ENCODE data around the gene CD96.

Gene CD96

GRCh38 chr3:111578867-111579266 lies 36.9 kb downstream of the CD96 start:
- no peak for DNase-seq (ENCODE audit: low read depth, low spot score)
- H3K9me3 ChIP-seq (ENCODE audit: control insufficient read depth, insufficient read depth, low read length) = no peaks in the 10 kb centered on the region
- no peak overlapping the region for H3K27ac ChIP-seq (ENCODE audit: low read length)
- H3K36me3 ChIP-seq (ENCODE audit: control insufficient read depth, insufficient read depth, low read length) = no peaks in the 10 kb centered on the region
- no peaks in the 10 kb centered on the region for H3K4me1 ChIP-seq (ENCODE audit: control insufficient read depth, insufficient read depth, low read length)
- no CpG with 5 or more reads among the region's 4 CpGs for WGBS (ENCODE audit: insufficient coverage, insufficient read length)
- H3K4me3 ChIP-seq (ENCODE audit: low read length) = no peak overlapping the region
- H3K27me3 ChIP-seq (ENCODE audit: control insufficient read depth, insufficient read depth, low read length) = no peaks in the 10 kb centered on the region

GRCh38 chr3:111579495-111579894 lies 37.5 kb downstream of the CD96 start:
- Histone ChIP-seq H3K4me3 (ENCODE audit: low read length) (no peak overlapping the region), H3K36me3 (ENCODE audit: control insufficient read depth, insufficient read depth, low read length) (no peaks in the 10 kb centered on the region), H3K4me1 (ENCODE audit: control insufficient read depth, insufficient read depth, low read length) (no peaks in the 10 kb centered on the region), H3K27me3 (ENCODE audit: control insufficient read depth, insufficient read depth, low read length) (no peaks in the 10 kb centered on the region), H3K9me3 (ENCODE audit: control insufficient read depth, insufficient read depth, low read length) (no peaks in the 10 kb centered on the region), H3K27ac (ENCODE audit: low read length) (no peak overlapping the region)
- DNase-seq (ENCODE audit: low read depth, low spot score) = no peak
- WGBS (ENCODE audit: insufficient coverage, insufficient read length) = no CpG with 5 or more reads among the region's 5 CpGs

DNA sequence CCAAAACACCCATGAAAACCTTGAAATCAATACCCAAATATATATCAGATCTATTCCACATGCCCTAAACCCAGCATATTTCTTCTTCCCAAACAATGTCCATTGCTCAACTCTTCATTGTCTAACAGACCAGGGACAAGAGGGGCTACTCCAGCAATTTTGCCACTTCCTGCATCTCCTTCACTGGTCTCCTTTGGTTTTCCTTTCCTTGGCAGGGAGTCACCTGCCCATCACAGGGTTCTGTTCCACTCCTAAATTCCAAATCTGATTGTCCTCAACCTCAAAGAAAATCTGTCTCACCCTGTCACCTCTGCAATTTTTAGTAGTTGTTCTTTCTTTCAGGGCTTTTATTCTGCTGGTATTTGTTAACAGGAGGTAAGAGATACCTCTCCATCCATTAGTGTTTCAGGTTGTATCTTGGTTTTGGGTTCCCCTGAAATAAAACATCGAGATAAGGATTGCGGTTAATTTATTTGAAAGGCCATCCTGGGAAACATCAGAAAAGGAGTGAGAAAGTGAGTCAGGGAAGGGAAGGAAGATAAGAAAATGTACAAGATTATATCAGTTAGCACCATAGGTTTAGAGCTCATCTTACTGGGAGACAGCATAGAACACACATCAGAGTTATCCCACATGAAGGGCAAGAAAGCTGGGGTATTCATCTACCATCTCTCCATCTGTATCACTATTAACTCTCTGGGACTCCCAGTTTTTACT lies 39.6 kb downstream of the CD96 start:
- no peak overlapping the region for H3K4me3 ChIP-seq (ENCODE audit: low read length)

DNA sequence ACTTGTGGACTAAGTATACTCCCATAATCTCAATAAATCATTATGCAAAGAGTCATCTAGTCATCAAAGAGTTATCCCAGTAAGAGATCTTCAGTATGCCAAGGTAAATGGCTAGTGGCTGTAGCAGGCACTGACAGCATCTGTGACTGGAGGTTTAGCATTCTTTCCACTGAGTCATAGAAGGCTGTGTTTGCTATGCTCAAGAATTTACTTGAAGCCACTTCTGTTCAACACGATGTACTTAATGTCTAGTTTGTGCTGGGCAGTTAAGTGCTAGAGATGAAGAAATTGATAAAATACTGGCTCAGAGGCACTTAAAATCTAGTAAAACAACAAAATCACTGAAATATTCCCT lies 40.1 kb downstream of the CD96 start:
- Histone ChIP-seq H3K27ac (ENCODE audit: low read length) (no peak overlapping the region), H3K4me3 (ENCODE audit: low read length) (no peak overlapping the region), H3K9me3 (ENCODE audit: control insufficient read depth, insufficient read depth, low read length) (no peaks in the 10 kb centered on the region), H3K4me1 (ENCODE audit: control insufficient read depth, insufficient read depth, low read length) (no peaks in the 10 kb centered on the region), H3K36me3 (ENCODE audit: control insufficient read depth, insufficient read depth, low read length) (no peaks in the 10 kb centered on the region), H3K27me3 (ENCODE audit: control insufficient read depth, insufficient read depth, low read length) (no peaks in the 10 kb centered on the region)
- WGBS (ENCODE audit: insufficient coverage, insufficient read length) = no CpG with 5 or more reads among the region's 1 CpG
- DNase-seq (ENCODE audit: low read depth, low spot score) = no peak

More for the DNA sequence above, 39.6 kb downstream of the CD96 start:
- no peak for DNase-seq (ENCODE audit: low read depth, low spot score)
- no peaks in the 10 kb centered on the region for H3K27me3 ChIP-seq (ENCODE audit: control insufficient read depth, insufficient read depth, low read length)
- H3K36me3 ChIP-seq (ENCODE audit: control insufficient read depth, insufficient read depth, low read length) = no peaks in the 10 kb centered on the region
- WGBS (ENCODE audit: insufficient coverage, insufficient read length) = no CpG with 5 or more reads among the region's 2 CpGs
- no peaks in the 10 kb centered on the region for H3K4me1 ChIP-seq (ENCODE audit: control insufficient read depth, insufficient read depth, low read length)
- H3K27ac ChIP-seq (ENCODE audit: low read length) = no peak overlapping the region
- no peaks in the 10 kb centered on the region for H3K9me3 ChIP-seq (ENCODE audit: control insufficient read depth, insufficient read depth, low read length)

GRCh38 chr3:111584744-111585143 lies 42.7 kb downstream of the CD96 start:
- no peaks in the 10 kb centered on the region for H3K4me1 ChIP-seq (ENCODE audit: control insufficient read depth, insufficient read depth, low read length)
- no peaks in the 10 kb centered on the region for H3K36me3 ChIP-seq (ENCODE audit: control insufficient read depth, insufficient read depth, low read length)
- H3K27ac ChIP-seq (ENCODE audit: low read length) = no peak overlapping the region
- DNase-seq (ENCODE audit: low read depth, low spot score) = no peak
- no peak overlapping the region for H3K4me3 ChIP-seq (ENCODE audit: low read length)
- whole genome bisulfite sequencing (ENCODE audit: insufficient coverage, insufficient read length) = no CpG with 5 or more reads among the region's 1 CpG
- no peaks in the 10 kb centered on the region for H3K9me3 ChIP-seq (ENCODE audit: control insufficient read depth, insufficient read depth, low read length)
- no peaks in the 10 kb centered on the region for H3K27me3 ChIP-seq (ENCODE audit: control insufficient read depth, insufficient read depth, low read length)

DNA sequence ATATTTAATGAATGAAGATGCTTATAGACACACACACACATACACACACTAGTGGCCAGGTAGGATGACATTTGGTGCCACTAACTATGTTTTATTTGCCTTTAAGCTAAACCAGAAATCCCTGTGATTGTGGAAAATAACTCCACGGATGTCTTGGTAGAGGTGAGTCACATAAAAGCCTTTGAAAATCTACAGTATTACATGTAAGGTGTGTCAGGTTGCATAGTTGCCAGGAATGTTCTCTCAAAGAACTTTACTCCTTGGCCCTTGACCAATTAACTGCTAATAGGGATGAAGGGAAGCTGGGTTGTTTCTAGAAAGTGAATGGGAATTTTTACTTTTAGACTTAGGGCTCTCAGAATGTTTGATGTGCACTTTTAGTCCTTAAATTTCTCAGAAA lies 43.2 kb downstream of the CD96 start:
- no peak overlapping the region for H3K27ac ChIP-seq (ENCODE audit: low read length)
- DNase-seq (ENCODE audit: low read depth, low spot score) = no peak
- H3K4me1 ChIP-seq (ENCODE audit: control insufficient read depth, insufficient read depth, low read length) = no peaks in the 10 kb centered on the region
- no peaks in the 10 kb centered on the region for H3K27me3 ChIP-seq (ENCODE audit: control insufficient read depth, insufficient read depth, low read length)
- no peaks in the 10 kb centered on the region for H3K36me3 ChIP-seq (ENCODE audit: control insufficient read depth, insufficient read depth, low read length)
- H3K4me3 ChIP-seq (ENCODE audit: low read length) = no peak overlapping the region
- WGBS (ENCODE audit: insufficient coverage, insufficient read length) = no CpG with 5 or more reads among the region's 1 CpG
- no peaks in the 10 kb centered on the region for H3K9me3 ChIP-seq (ENCODE audit: control insufficient read depth, insufficient read depth, low read length)

- Histone ChIP-seq H3K36me3 (ENCODE audit: control insufficient read depth, insufficient read depth, low read length) (no peaks in the 10 kb centered on the region), H3K4me3 (ENCODE audit: low read length) (no peak overlapping the region), H3K27me3 (ENCODE audit: control insufficient read depth, insufficient read depth, low read length) (no peaks in the 10 kb centered on the region), H3K27ac (ENCODE audit: low read length) (no peak overlapping the region), H3K4me1 (ENCODE audit: control insufficient read depth, insufficient read depth, low read length) (no peaks in the 10 kb centered on the region), H3K9me3 (ENCODE audit: control insufficient read depth, insufficient read depth, low read length) (no peaks in the 10 kb centered on the region)
- DNase-seq (ENCODE audit: low read depth, low spot score) = no peak
Observed at GRCh38 chr3:111588527-111588926, 46.5 kb downstream of the CD96 start.

- Histone ChIP-seq H3K4me1 (ENCODE audit: control insufficient read depth, insufficient read depth, low read length) (no peaks in the 10 kb centered on the region), H3K9me3 (ENCODE audit: control insufficient read depth, insufficient read depth, low read length) (no peaks in the 10 kb centered on the region), H3K36me3 (ENCODE audit: control insufficient read depth, insufficient read depth, low read length) (no peaks in the 10 kb centered on the region), H3K4me3 (ENCODE audit: low read length) (no peak overlapping the region), H3K27me3 (ENCODE audit: control insufficient read depth, insufficient read depth, low read length) (no peaks in the 10 kb centered on the region), H3K27ac (ENCODE audit: low read length) (no peak overlapping the region)
- no peak for DNase-seq (ENCODE audit: low read depth, low spot score)
- WGBS (ENCODE audit: insufficient coverage, insufficient read length) = no CpG with 5 or more reads among the region's 2 CpGs
Observed at GRCh38 chr3:111589303-111590142, 47.5 kb downstream of the CD96 start.

GRCh38 chr3:111590143-111590491 lies 48.1 kb downstream of the CD96 start:
- DNase-seq (ENCODE audit: low read depth, low spot score) = no peak
- H3K4me1 ChIP-seq (ENCODE audit: control insufficient read depth, insufficient read depth, low read length) = no peaks in the 10 kb centered on the region

DNA sequence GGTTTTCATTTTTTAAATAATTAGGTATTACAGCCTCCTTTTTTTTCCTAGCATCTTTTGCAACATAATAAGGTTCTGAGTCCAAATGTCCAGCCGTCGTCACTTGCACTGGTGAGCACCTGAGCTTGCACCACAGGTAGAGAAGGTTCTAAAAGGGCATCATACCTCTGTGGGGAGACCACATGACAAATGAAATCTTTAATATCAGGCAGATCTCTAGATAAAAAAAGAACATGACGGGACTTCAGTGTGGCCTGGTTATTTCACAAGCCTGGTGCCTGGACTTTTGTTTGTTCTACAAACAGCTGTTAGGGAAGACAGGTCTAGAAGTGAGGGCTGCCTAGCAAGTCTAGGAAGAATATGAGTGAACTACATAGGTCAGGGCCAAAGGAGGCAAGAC lies 49.6 kb downstream of the CD96 start:
- Histone ChIP-seq H3K9me3 (ENCODE audit: control insufficient read depth, insufficient read depth, low read length) (no peaks in the 10 kb centered on the region), H3K27ac (ENCODE audit: low read length) (no peak overlapping the region), H3K27me3 (ENCODE audit: control insufficient read depth, insufficient read depth, low read length) (no peaks in the 10 kb centered on the region; the same call in 1 of the 2 replicates), H3K4me1 (ENCODE audit: control insufficient read depth, insufficient read depth, low read length) (no peaks in the 10 kb centered on the region), H3K4me3 (ENCODE audit: low read length) (no peak overlapping the region), H3K36me3 (ENCODE audit: control insufficient read depth, insufficient read depth, low read length) (no peaks in the 10 kb centered on the region)
- DNase-seq (ENCODE audit: low read depth, low spot score) = no peak
- WGBS (ENCODE audit: insufficient coverage, insufficient read length) = no CpG with 5 or more reads among the region's 3 CpGs

More at GRCh38 chr3:111590143-111590491, 48.1 kb downstream of the CD96 start:
- Histone ChIP-seq H3K4me3 (ENCODE audit: low read length) (no peak overlapping the region), H3K27me3 (ENCODE audit: control insufficient read depth, insufficient read depth, low read length) (no peaks in the 10 kb centered on the region), H3K36me3 (ENCODE audit: control insufficient read depth, insufficient read depth, low read length) (no peaks in the 10 kb centered on the region), H3K27ac (ENCODE audit: low read length) (no peak overlapping the region), H3K9me3 (ENCODE audit: control insufficient read depth, insufficient read depth, low read length) (no peaks in the 10 kb centered on the region)
- no CpG with 5 or more reads among the region's 1 CpG for WGBS (ENCODE audit: insufficient coverage, insufficient read length)

DNA sequence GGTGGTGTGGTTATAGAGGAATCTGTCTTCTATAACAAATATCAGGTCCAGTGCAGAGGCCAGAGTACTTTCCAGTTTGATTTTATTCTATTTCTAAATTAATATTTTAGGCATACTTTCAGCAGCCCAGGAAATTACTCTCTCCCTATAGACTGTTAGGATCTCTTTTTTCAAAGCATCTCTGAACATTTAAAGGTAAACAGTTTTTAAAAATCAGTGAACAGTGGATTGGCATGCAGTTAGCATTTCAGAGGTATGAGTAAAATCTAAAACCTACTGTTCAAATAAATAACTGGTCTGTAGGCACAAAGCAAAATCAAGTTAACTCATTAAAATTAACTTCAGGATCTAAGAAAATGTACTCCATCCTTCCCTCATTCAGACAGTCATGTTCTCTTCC lies 50.1 kb downstream of the CD96 start:
- Histone ChIP-seq H3K27ac (ENCODE audit: low read length) (no peak overlapping the region), H3K4me3 (ENCODE audit: low read length) (no peak overlapping the region), H3K27me3 (ENCODE audit: control insufficient read depth, insufficient read depth, low read length) (no peaks in the 10 kb centered on the region; the same call in 1 of the 2 replicates), H3K4me1 (ENCODE audit: control insufficient read depth, insufficient read depth, low read length) (no peaks in the 10 kb centered on the region), H3K9me3 (ENCODE audit: control insufficient read depth, insufficient read depth, low read length) (no peaks in the 10 kb centered on the region), H3K36me3 (ENCODE audit: control insufficient read depth, insufficient read depth, low read length) (no peaks in the 10 kb centered on the region)
- no peak for DNase-seq (ENCODE audit: low read depth, low spot score)
